ENCODE results near the gene RNASE7.

The RNASE7 gene

DNA sequence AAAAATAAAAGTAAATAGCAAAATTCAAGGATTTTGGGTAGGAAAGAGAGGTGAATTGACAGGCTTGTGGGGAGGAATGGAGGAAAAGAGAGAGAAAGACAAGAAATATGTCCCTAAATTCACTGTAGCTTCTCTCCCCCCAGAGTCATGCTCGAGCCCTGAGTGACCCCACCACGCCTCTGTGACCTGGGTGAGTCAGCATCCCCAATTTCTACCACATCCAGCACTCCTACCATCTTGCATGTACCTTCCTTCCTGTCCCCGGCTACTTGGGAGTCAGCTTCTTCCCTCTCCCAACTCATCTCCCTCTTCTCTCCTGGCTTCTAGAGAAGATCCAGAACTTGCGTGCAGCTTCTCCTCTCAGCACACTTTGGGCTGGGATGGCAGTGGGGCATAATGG lies 46.5 kb downstream of the RNASE7 start:
- no peak for DNase-seq

DNA sequence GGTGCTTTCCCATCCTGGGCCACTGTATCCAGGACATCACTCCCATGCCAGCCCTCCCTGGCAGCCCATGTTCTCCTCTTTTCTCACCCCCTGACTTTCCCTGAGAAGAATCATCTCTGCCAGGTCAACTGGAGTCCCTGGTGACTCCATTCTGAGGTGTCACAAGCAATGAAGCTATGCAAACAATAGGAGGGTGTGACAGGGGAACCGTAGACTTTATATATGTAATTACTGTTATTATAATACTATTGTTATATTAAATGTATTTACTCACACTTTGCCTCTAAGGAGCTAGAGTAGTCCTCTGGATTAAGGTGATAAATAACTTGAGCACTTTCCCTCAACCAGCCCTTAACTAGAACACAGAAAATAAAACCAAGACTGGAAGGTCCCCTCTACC lies 47.1 kb downstream of the RNASE7 start:
- DNase-seq = no peak

DNA sequence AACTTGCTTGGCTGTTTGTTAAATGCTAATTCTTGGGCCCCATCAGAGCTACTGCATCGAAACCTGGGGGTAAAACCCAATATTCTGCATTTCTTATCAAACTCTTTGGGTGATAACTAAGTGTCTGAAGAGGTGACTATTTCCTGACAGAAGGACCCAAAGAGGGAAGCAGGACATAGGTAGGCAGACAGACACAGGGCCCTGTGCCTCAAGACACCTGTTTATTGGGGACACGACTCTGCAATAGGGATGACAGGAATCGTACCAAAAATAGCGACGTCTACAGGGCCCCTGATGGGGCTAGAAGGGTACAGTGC lies 47.7 kb downstream of the RNASE7 start:
- no peak for DNase-seq

GRCh38 chr14:21090194-21090939 lies 48.2 kb downstream of the RNASE7 start:
- no peak for DNase-seq

GRCh38 chr14:21090940-21091663 lies 48.9 kb downstream of the RNASE7 start:
- DNase-seq = no peak

DNA sequence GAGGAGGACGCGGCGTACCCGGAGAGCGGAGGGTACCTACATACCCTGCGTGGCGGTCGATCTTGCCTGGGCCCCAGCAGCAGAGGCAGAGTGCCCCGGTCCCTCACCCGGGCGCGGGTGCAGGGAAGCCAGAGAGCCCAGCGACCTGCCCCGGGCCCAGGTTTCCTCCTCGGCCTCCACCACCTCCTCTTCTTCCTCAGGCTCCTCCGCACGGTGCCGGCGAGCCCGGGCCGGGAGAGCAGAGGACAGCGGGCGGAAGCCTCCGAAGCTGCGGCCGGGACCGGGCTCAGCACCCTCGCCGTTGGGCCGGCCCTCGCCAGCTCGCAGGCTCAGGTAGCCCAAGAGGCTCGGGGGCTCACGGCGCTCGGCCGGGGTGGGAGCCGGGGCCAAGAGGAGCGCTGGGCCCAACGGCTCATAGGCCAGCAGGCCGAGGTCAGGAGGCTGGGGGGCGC lies 49.7 kb downstream of the RNASE7 start:
- no peak for DNase-seq

- DNase-seq = peak; percentile 84
Observed at GRCh38 chr14:21092273-21093011, 50.3 kb downstream of the RNASE7 start.

DNA sequence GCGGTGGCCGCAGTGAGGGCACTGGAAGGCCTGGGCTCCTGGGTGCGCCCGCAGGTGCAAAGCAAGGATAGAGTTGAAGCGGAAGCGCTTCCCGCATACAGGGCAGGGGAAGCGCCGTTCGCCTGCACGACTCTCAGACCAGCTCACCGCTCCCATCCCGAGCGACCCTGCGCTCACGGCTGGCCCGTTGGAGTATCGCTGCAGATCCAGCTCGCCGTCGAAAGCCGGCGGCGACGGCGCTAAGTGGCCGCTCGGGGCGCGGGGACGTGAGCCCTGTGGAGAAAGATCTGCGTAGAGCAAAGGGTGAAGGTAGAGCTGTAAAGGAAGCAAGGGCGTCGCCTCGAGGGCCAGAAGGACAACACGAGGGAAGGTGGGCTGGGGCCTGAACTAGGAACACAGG lies 50.9 kb downstream of the RNASE7 start:
- DNase-seq = no peak
